CD4-positive, alpha-beta memory T cell (primary cell): ENCODE measurements around the gene AZIN2. TPM values are rescaled to one million over a fixed set of nuclear protein-coding genes. Genes with fewer than 3 reads are reported as not detected.

Experiments
- CTCF ChIA-PET: fragments of 350-600 bp; sonication (Branson Sonifier 250); formaldehyde crosslinking; loops from one replicate; lab custom pipeline; 2021; ENCODE audit warnings: inconsistent platforms; ENCODE audit not compliant: partially characterized antibody; lab: Charles Lee
- POLR2A ChIA-PET: fragments of 350-600 bp; sonication (Branson Sonifier 250); formaldehyde crosslinking; loops from one replicate; lab custom pipeline; 2021; ENCODE audit not compliant: partially characterized antibody; lab: Charles Lee
- DNase-seq, 5 donors: peaks; one replicate each; pipeline versions ENCODE4 v3.0.0 to v3.0.0-alpha.2; 2020 to 2022; ENCODE audit warnings: mixed read lengths in 1 of 5
- H3K27ac ChIP-seq: one replicate; pipeline ENCODE4 v1.7.0; 2013; ENCODE audit warnings: low read depth, low read length
- H3K27me3 ChIP-seq: 2 replicates; pipeline ENCODE4 v1.7.0; 2013; ENCODE audit warnings: mild to moderate bottlenecking, low read length, moderate library complexity; ENCODE audit not compliant: insufficient read depth
- H3K36me3 ChIP-seq: 2 replicates; pipeline ENCODE4 v1.7.0; 2013; ENCODE audit warnings: mild to moderate bottlenecking, low read length, moderate library complexity; ENCODE audit not compliant: insufficient read depth
- H3K4me1 ChIP-seq: 2 replicates; pipeline ENCODE4 v1.7.0; 2013; ENCODE audit warnings: mild to moderate bottlenecking, low read length, moderate library complexity; ENCODE audit not compliant: insufficient read depth
- H3K4me3 ChIP-seq, 2 donors: one replicate each; pipeline ENCODE4 v1.7.0; 2013; ENCODE audit warnings: low read length in 2 of 2, mild to moderate bottlenecking in 1 of 2
- H3K9me3 ChIP-seq, 2 donors: one replicate each; pipeline ENCODE4 v1.7.0; 2013; ENCODE audit warnings: low read length in 2 of 2, control low read depth in 1 of 2; ENCODE audit not compliant: control insufficient read depth in 1 of 2
- H3K27ac Mint-ChIP-seq, 7 donors: one replicate each; pipeline ENCODE4 v1.8.0; 2020 to 2021; ENCODE audit warnings: mixed read lengths in 7 of 7, mild to moderate bottlenecking in 6 of 7, inconsistent platforms in 3 of 7, moderate library complexity in 3 of 7
- H3K27me3 Mint-ChIP-seq, 2 donors: one replicate each; pipeline ENCODE4 v1.8.0; 2020 to 2021; ENCODE audit warnings: mixed read lengths in 2 of 2
- H3K36me3 Mint-ChIP-seq, 2 donors: one replicate each; pipeline ENCODE4 v1.8.0; 2020 to 2021; ENCODE audit warnings: mixed read lengths in 2 of 2, inconsistent platforms in 1 of 2, mild to moderate bottlenecking in 1 of 2
- H3K4me1 Mint-ChIP-seq, 4 donors: one replicate each; pipeline ENCODE4 v1.8.0; 2020 to 2021; ENCODE audit warnings: mixed read lengths in 4 of 4, mild to moderate bottlenecking in 1 of 4
- H3K4me3 Mint-ChIP-seq, 8 donors: one replicate each; pipeline ENCODE4 v1.8.0; 2020 to 2021; ENCODE audit warnings: mixed read lengths in 8 of 8, mild to moderate bottlenecking in 7 of 8, moderate library complexity in 6 of 8, inconsistent platforms in 3 of 8
- H3K9me3 Mint-ChIP-seq, 8 donors: one replicate each; pipeline ENCODE4 v1.8.0; 2020 to 2021; ENCODE audit warnings: mixed read lengths in 8 of 8, mild to moderate bottlenecking in 5 of 8, inconsistent platforms in 3 of 8, moderate library complexity in 1 of 8
- intact Hi-C: fragments of 100-400 bp; cut with micrococcal nuclease; formaldehyde crosslinking; loops from one replicate; pipeline ENCODE4 v1.15.1; 2023
- polyA plus RNA-seq, 2 donors: library from polyadenylated mRNA; unstranded; fragments of 300-500 nt; fragmentation: Illumina TruSeq; gene quantifications; one replicate each; pipeline ENCODE4 v1.2.3, GENCODE V29; 2021
- total RNA-seq, 2 experiments: library from RNA; stranded (reverse); gene quantifications; one replicate each; pipeline ENCODE4 v1.2.3, GENCODE V29; 2021

AZIN2 gene
- total and polyA plus RNA-seq, 4 experiments from 2014 or later, result 5.4 to 8.0 (median 6.8) TPM

GRCh38 chr1:33070628-33071027 is 10.3 kb upstream of the AZIN2 start:
- CTCF ChIA-PET, result interaction anchor here (1.2 to 1.7 kb wide), 2 partner anchors 16 to 25 kb away, joined by 3 to 5 read pairs; no protein-coding TSS in a partner anchor

GRCh38 chr1:33072707-33073106 is 8.2 kb upstream of the AZIN2 start:
- ChIA-PET POLR2A (no interaction called here), CTCF (interaction anchor here (0.9 kb wide), 2 partner anchors 24 to 139 kb away, joined by 3 read pairs; no protein-coding TSS in a partner anchor)
- H3K4me3 ChIP-seq, result no peak overlapping the region

More at GRCh38 chr1:33070628-33071027, 10.3 kb upstream of the AZIN2 start:
- Mint-ChIP-seq H3K27ac (no peak overlapping the region), H3K36me3 (peaks cover 8 to 11% of the 10 kb centered on the region in 2 donors), H3K4me1 (peaks cover 0 to 2% (median 0%) of the 10 kb centered on the region in 4 donors), H3K4me3 (no peak overlapping the region), H3K27me3 (peaks cover 4 to 12% of the 10 kb centered on the region in 2 donors), H3K9me3 (peaks cover 0 to 23% (median 19%) of the 10 kb centered on the region in 8 donors)
- no peak overlapping the region for H3K4me3 ChIP-seq
- no peaks in the 10 kb centered on the region for H3K36me3 ChIP-seq
- no peak overlapping the region for H3K27ac ChIP-seq
- no peaks in the 10 kb centered on the region for H3K4me1 ChIP-seq
- intact Hi-C loops, result no loop called here
- peaks cover 0 to 6% of the 10 kb centered on the region in 2 donors for H3K9me3 ChIP-seq
- no peak for DNase-seq
- POLR2A ChIA-PET, result interaction anchor here (1.0 to 1.1 kb wide), 2 partner anchors 30 to 32 kb away, joined by 3 to 4 read pairs; no protein-coding TSS in a partner anchor
- H3K27me3 ChIP-seq, result no peaks in the 10 kb centered on the region

GRCh38 chr1:33074193-33074945 is 6.6 kb upstream of the AZIN2 start:
- Histone ChIP-seq H3K27me3 (no peaks in the 10 kb centered on the region), H3K36me3 (no peaks in the 10 kb centered on the region), H3K27ac (no peak overlapping the region), H3K4me3 (no peak overlapping the region), H3K4me1 (no peaks in the 10 kb centered on the region), H3K9me3 (no peaks in the 10 kb centered on the region)
- Mint-ChIP-seq H3K36me3 (no peaks in the 10 kb centered on the region), H3K9me3 (peaks cover 0 to 1% (median 0%) of the 10 kb centered on the region in 8 donors), H3K4me1 (peaks cover 0 to 2% (median 0%) of the 10 kb centered on the region in 4 donors), H3K4me3 (no peak overlapping the region), H3K27me3 (peaks cover 2 to 4% of the 10 kb centered on the region in 2 donors), H3K27ac (peak overlapping the region in 1 of 7 donors; percentile 61)
- POLR2A ChIA-PET, result interaction anchor here (0.7 kb wide), 1 partner anchor 67 kb away, joined by 5 read pairs; no protein-coding TSS in a partner anchor
- no peak for DNase-seq
- CTCF ChIA-PET, result interaction anchor here (0.7 to 1.2 kb wide), 2 partner anchors 25 to 53 kb away, joined by 3 to 4 read pairs; no protein-coding TSS in a partner anchor
- intact Hi-C loops, result no loop called here

More at GRCh38 chr1:33072707-33073106, 8.2 kb upstream of the AZIN2 start:
- Histone ChIP-seq H3K27ac (no peak overlapping the region), H3K36me3 (no peaks in the 10 kb centered on the region), H3K27me3 (no peaks in the 10 kb centered on the region), H3K4me1 (no peaks in the 10 kb centered on the region), H3K9me3 (no peaks in the 10 kb centered on the region)
- H3K4me3 Mint-ChIP-seq, result no peak overlapping the region
- H3K9me3 Mint-ChIP-seq, result peaks cover 0 to 5% (median under 1%) of the 10 kb centered on the region in 8 donors
- H3K36me3 Mint-ChIP-seq, result peaks cover 0 to under 1% of the 10 kb centered on the region in 2 donors
- H3K4me1 Mint-ChIP-seq, result peaks cover 0 to 2% (median 0%) of the 10 kb centered on the region in 4 donors
- H3K27me3 Mint-ChIP-seq, result peaks cover 4 to 6% of the 10 kb centered on the region in 2 donors
- no peak overlapping the region for H3K27ac Mint-ChIP-seq
- DNase-seq, result no peak
- intact Hi-C loops, result no loop called here

- H3K4me1 Mint-ChIP-seq, result peaks cover 12 to 27% (median 21%) of the 10 kb centered on the region in 4 donors
Observed at GRCh38 chr1:33078030-33078591, 2.8 kb upstream of the AZIN2 start.

GRCh38 chr1:33080373-33080772 is 580 bp upstream of the AZIN2 start:
- Histone ChIP-seq H3K4me1 (peaks cover 25% of the 10 kb centered on the region), H3K36me3 (no peaks in the 10 kb centered on the region), H3K4me3 (peak overlapping the region; percentile 42 to 84), H3K27me3 (no peaks in the 10 kb centered on the region), H3K9me3 (no peaks in the 10 kb centered on the region), H3K27ac (peak overlapping the region; percentile 58)
- Mint-ChIP-seq H3K4me3 (peak overlapping the region; percentile 82 to 89 (median 86)), H3K27ac (peak overlapping the region; percentile 85 to 92 (median 90)), H3K9me3 (no peaks in the 10 kb centered on the region), H3K36me3 (peaks cover 0 to 2% of the 10 kb centered on the region in 2 donors), H3K4me1 (peaks cover 11 to 37% (median 25%) of the 10 kb centered on the region in 4 donors), H3K27me3 (no peaks in the 10 kb centered on the region)
- POLR2A ChIA-PET, result interaction anchor here (0.7 to 2.5 kb wide), 8 partner anchors 9 to 116 kb away, joined by 3 to 24 read pairs (median 6); partner anchors contain the start of gene RNF19B
- intact Hi-C loops, result loop anchor here (2.0 kb wide), 1 partner anchor 44 kb away; the partner anchor contains the start of gene AK2
- no peak for DNase-seq
- CTCF ChIA-PET, result interaction anchor here (0.6 to 9.6 kb wide), 3 partner anchors 16 to 47 kb away, joined by 3 to 95 read pairs (median 8); no protein-coding TSS in a partner anchor

More at GRCh38 chr1:33078030-33078591, 2.8 kb upstream of the AZIN2 start:
- CTCF ChIA-PET, result interaction anchor here (1.0 to 9.6 kb wide), 4 partner anchors 8 to 49 kb away, joined by 3 to 95 read pairs (median 4); no protein-coding TSS in a partner anchor
- Mint-ChIP-seq H3K36me3 (peaks cover 0 to 2% of the 10 kb centered on the region in 2 donors), H3K9me3 (no peaks in the 10 kb centered on the region), H3K4me3 (no peak overlapping the region), H3K27me3 (no peaks in the 10 kb centered on the region), H3K27ac (peak overlapping the region in 2 of 7 donors; percentile 18 to 47)
- intact Hi-C loops, result no loop called here
- Histone ChIP-seq H3K4me3 (no peak overlapping the region), H3K9me3 (no peaks in the 10 kb centered on the region), H3K27me3 (no peaks in the 10 kb centered on the region), H3K27ac (no peak overlapping the region), H3K4me1 (peaks cover 25% of the 10 kb centered on the region), H3K36me3 (no peaks in the 10 kb centered on the region)
- no peak for DNase-seq
- POLR2A ChIA-PET, result interaction anchor here (0.6 kb wide), 1 partner anchor 100 kb away, joined by 3 read pairs; no protein-coding TSS in a partner anchor

- H3K27ac Mint-ChIP-seq, result peak overlapping the region; percentile 62 to 90 (median 84)
- intact Hi-C loops, result loop anchor here (1.0 to 2.0 kb wide), 4 partner anchors 18 to 117 kb away; partner anchors contain the start of genes AK2 and RNF19B
- Histone ChIP-seq H3K9me3 (no peaks in the 10 kb centered on the region), H3K27ac (peak overlapping the region; percentile 58), H3K4me1 (peaks cover 31% of the 10 kb centered on the region), H3K36me3 (no peaks in the 10 kb centered on the region), H3K4me3 (peak overlapping the region; percentile 34 to 84), H3K27me3 (no peaks in the 10 kb centered on the region)
- DNase-seq, result no peak
- CTCF ChIA-PET, result interaction anchor here (9.6 kb wide), 1 partner anchor 15 kb away, joined by 95 read pairs; no protein-coding TSS in a partner anchor
- H3K9me3 Mint-ChIP-seq, result no peaks in the 10 kb centered on the region
- H3K36me3 Mint-ChIP-seq, result peaks cover under 1 to 2% of the 10 kb centered on the region in 2 donors
- H3K4me3 Mint-ChIP-seq, result peak overlapping the region; percentile 82 to 89 (median 86)
- POLR2A ChIA-PET, result interaction anchor here (1.6 to 2.5 kb wide), 5 partner anchors 15 to 117 kb away, joined by 3 to 24 read pairs (median 9); partner anchors contain the start of gene RNF19B
- H3K4me1 Mint-ChIP-seq, result peaks cover 11 to 49% (median 29%) of the 10 kb centered on the region in 4 donors
- no peaks in the 10 kb centered on the region for H3K27me3 Mint-ChIP-seq
Observed at GRCh38 chr1:33081554-33082305, 777 bp downstream of the AZIN2 start.
